Measurements from ENCODE around the gene RASSF1. TPM values are rescaled to one million over a fixed set of nuclear protein-coding genes. Genes with fewer than 3 reads are reported as not detected.

Gene RASSF1
- total RNA-seq (ENCODE audit: insufficient read depth, low replicate concordance), result 25.8 TPM

GRCh38 chr3:50340448-50341329 lies at the start of gene RASSF1:
RASSF1 (minus strand) TSS chr3:50340836; CDS start chr3:50340805, 31 bp downstream.
- peak; percentile 89 for DNase-seq (ENCODE audit: low spot score)

- DNase-seq (ENCODE audit: low spot score), result no peak
Measured at GRCh38 chr3:50389414-50389767, 48.8 kb upstream of the RASSF1 start.

- DNase-seq (ENCODE audit: low spot score), result no peak
Measured at GRCh38 chr3:50388720-50389413, 48.2 kb upstream of the RASSF1 start.

GRCh38 chr3:50388016-50388719 lies 47.5 kb upstream of the RASSF1 start:
- no peak for DNase-seq (ENCODE audit: low spot score)

- no peak for DNase-seq (ENCODE audit: low spot score)
Measured at GRCh38 chr3:50385754-50386153, 45.1 kb upstream of the RASSF1 start.

GRCh38 chr3:50383750-50384149 lies 43.1 kb upstream of the RASSF1 start:
- DNase-seq (ENCODE audit: low spot score), result no peak

- no peak for DNase-seq (ENCODE audit: low spot score)
Measured at GRCh38 chr3:50382722-50383121, 42.1 kb upstream of the RASSF1 start.

- DNase-seq (ENCODE audit: low spot score), result no peak
Measured at GRCh38 chr3:50381383-50381782, 40.7 kb upstream of the RASSF1 start.

- DNase-seq (ENCODE audit: low spot score), result no peak
Measured at GRCh38 chr3:50380405-50381085, 39.9 kb upstream of the RASSF1 start.

- DNase-seq (ENCODE audit: low spot score), result no peak
Measured at GRCh38 chr3:50378757-50379156, 38.1 kb upstream of the RASSF1 start.

GRCh38 chr3:50378024-50378423 lies 37.4 kb upstream of the RASSF1 start:
- no peak for DNase-seq (ENCODE audit: low spot score)

GRCh38 chr3:50375258-50375931 lies 34.8 kb upstream of the RASSF1 start:
- no peak for DNase-seq (ENCODE audit: low spot score)

GRCh38 chr3:50374363-50375257 lies 34.0 kb upstream of the RASSF1 start:
- DNase-seq (ENCODE audit: low spot score), result no peak

- DNase-seq (ENCODE audit: low spot score), result no peak
Measured at GRCh38 chr3:50373146-50374051, 32.8 kb upstream of the RASSF1 start.

- DNase-seq (ENCODE audit: low spot score), result peak; percentile 57
Measured at GRCh38 chr3:50372349-50372748, 31.7 kb upstream of the RASSF1 start.

- no peak for DNase-seq (ENCODE audit: low spot score)
Measured at GRCh38 chr3:50371133-50371685, 30.6 kb upstream of the RASSF1 start.

GRCh38 chr3:50370594-50370993 lies 30.0 kb upstream of the RASSF1 start:
- peak; percentile 66 for DNase-seq (ENCODE audit: low spot score)

GRCh38 chr3:50369012-50369670 lies 28.5 kb upstream of the RASSF1 start:
- DNase-seq (ENCODE audit: low spot score), result no peak
